Activated naive CD8-positive, alpha-beta T cell treated with anti-CD3 and anti-CD28 coated beads, Interleukin-2, amount 10 ng/mL, durations not matched to agents 7 days and 5 days (primary cell): ENCODE measurements around the gene CAMK2A. TPM values are rescaled to one million over a fixed set of nuclear protein-coding genes. Genes with fewer than 3 reads are reported as not detected.
"Not testable (repeated sequence)": the region's sequence is repeated elsewhere in the genome, so short reads cannot be mapped to it uniquely, and the experiment has no call there.

Experiments
- ATAC-seq: fragments of 150-1000 bp; cut with Tn5 transposase; one replicate; pipeline ENCODE4 v1.10.0; 2021; ENCODE audit warnings: low read depth, moderate library complexity
- POLR2A ChIA-PET: fragments of 350-600 bp; sonication (Branson Sonifier 250); formaldehyde crosslinking; loops from one replicate; lab custom pipeline; 2021; ENCODE audit warnings: antibody characterized with exemption; lab: Charles Lee
- DNase-seq: peaks from one replicate; pipeline ENCODE4 v3.0.0; 2021
- H3K27ac Mint-ChIP-seq: one replicate; pipeline ENCODE4 v1.8.0; 2022; ENCODE audit warnings: mild to moderate bottlenecking, mixed read lengths
- H3K27me3 Mint-ChIP-seq: one replicate; pipeline ENCODE4 v1.8.0; 2022; ENCODE audit warnings: mild to moderate bottlenecking, moderate library complexity, mixed read lengths
- H3K36me3 Mint-ChIP-seq: one replicate; pipeline ENCODE4 v1.8.0; 2021; ENCODE audit warnings: mild to moderate bottlenecking, mixed read lengths
- H3K4me1 Mint-ChIP-seq: one replicate; pipeline ENCODE4 v1.8.0; 2021; ENCODE audit warnings: mixed read lengths
- H3K4me3 Mint-ChIP-seq: one replicate; pipeline ENCODE4 v1.8.0; 2022; ENCODE audit warnings: mild to moderate bottlenecking, moderate library complexity, mixed read lengths
- H3K9me3 Mint-ChIP-seq: one replicate; pipeline ENCODE4 v1.8.0; 2021; ENCODE audit warnings: mixed read lengths
- total RNA-seq, 2 experiments: library from RNA; stranded (reverse); gene quantifications; one replicate each; pipeline ENCODE4 v1.2.3, GENCODE V29; 2021

Gene CAMK2A
- total RNA-seq, 2 experiments from 2014 or later: not detected

- Mint-ChIP-seq H3K4me3 (no peak overlapping the region), H3K27ac (no peak overlapping the region), H3K27me3 (no peaks in the 10 kb centered on the region), H3K9me3 (no peaks in the 10 kb centered on the region), H3K36me3 (no peaks in the 10 kb centered on the region), H3K4me1 (peaks cover 2% of the 10 kb centered on the region)
- ATAC-seq (no peak), DNase-seq (no peak)
- POLR2A ChIA-PET: no interaction called here
Observed at GRCh38 chr5:150234576-150235499, 54.7 kb downstream of the CAMK2A start.

GRCh38 chr5:150233706-150234105 is 55.9 kb downstream of the CAMK2A start:
- ATAC-seq, H3K4me3 Mint-ChIP-seq, DNase-seq, H3K27ac Mint-ChIP-seq, H3K27me3 Mint-ChIP-seq, POLR2A ChIA-PET, H3K36me3 Mint-ChIP-seq, H3K9me3 Mint-ChIP-seq, H3K4me1 Mint-ChIP-seq: not testable (repeated sequence)

GRCh38 chr5:150230842-150231241 is 58.7 kb downstream of the CAMK2A start:
- Mint-ChIP-seq H3K27ac (no peak overlapping the region), H3K4me3 (no peak overlapping the region), H3K9me3 (no peaks in the 10 kb centered on the region), H3K36me3 (no peaks in the 10 kb centered on the region), H3K4me1 (no peaks in the 10 kb centered on the region), H3K27me3 (peaks cover 2% of the 10 kb centered on the region)
- DNase-seq (no peak), ATAC-seq (no peak)
- POLR2A ChIA-PET: no interaction called here

- H3K36me3 Mint-ChIP-seq: no peaks in the 10 kb centered on the region
- H3K4me1 Mint-ChIP-seq: no peaks in the 10 kb centered on the region
- no peak overlapping the region for H3K27ac Mint-ChIP-seq
- ATAC-seq: no peak
- H3K9me3 Mint-ChIP-seq: no peaks in the 10 kb centered on the region
- POLR2A ChIA-PET: no interaction called here
- no peak overlapping the region for H3K4me3 Mint-ChIP-seq
- DNase-seq: no peak
- peaks cover 2% of the 10 kb centered on the region for H3K27me3 Mint-ChIP-seq
Observed at GRCh38 chr5:150229571-150229970, 60.0 kb downstream of the CAMK2A start.

GRCh38 chr5:150227606-150228273 is 61.8 kb downstream of the CAMK2A start:
- H3K4me1 Mint-ChIP-seq: no peaks in the 10 kb centered on the region
- H3K36me3 Mint-ChIP-seq: no peaks in the 10 kb centered on the region
- peaks cover 2% of the 10 kb centered on the region for H3K27me3 Mint-ChIP-seq
- H3K27ac Mint-ChIP-seq: no peak overlapping the region
- no peak for ATAC-seq
- no peak overlapping the region for H3K4me3 Mint-ChIP-seq
- POLR2A ChIA-PET: no interaction called here
- DNase-seq: no peak
- no peaks in the 10 kb centered on the region for H3K9me3 Mint-ChIP-seq

- no peak for ATAC-seq
- no peak overlapping the region for H3K4me3 Mint-ChIP-seq
- no peaks in the 10 kb centered on the region for H3K4me1 Mint-ChIP-seq
- H3K27ac Mint-ChIP-seq: no peak overlapping the region
- DNase-seq: no peak
- no peaks in the 10 kb centered on the region for H3K36me3 Mint-ChIP-seq
- POLR2A ChIA-PET: no interaction called here
- peaks cover 2% of the 10 kb centered on the region for H3K27me3 Mint-ChIP-seq
- no peaks in the 10 kb centered on the region for H3K9me3 Mint-ChIP-seq
Observed at GRCh38 chr5:150227036-150227435, 62.5 kb downstream of the CAMK2A start.

GRCh38 chr5:150224483-150225027 is 65.0 kb downstream of the CAMK2A start:
- DNase-seq (no peak), ATAC-seq (no peak)
- Mint-ChIP-seq H3K4me3 (no peak overlapping the region), H3K36me3 (no peaks in the 10 kb centered on the region), H3K27me3 (peaks cover 2% of the 10 kb centered on the region), H3K27ac (no peak overlapping the region), H3K9me3 (no peaks in the 10 kb centered on the region), H3K4me1 (no peaks in the 10 kb centered on the region)
- POLR2A ChIA-PET: no interaction called here

GRCh38 chr5:150223474-150223873 is 66.1 kb downstream of the CAMK2A start:
- Mint-ChIP-seq H3K4me3 (no peak overlapping the region), H3K36me3 (no peaks in the 10 kb centered on the region), H3K27ac (no peak overlapping the region), H3K4me1 (no peaks in the 10 kb centered on the region), H3K9me3 (no peaks in the 10 kb centered on the region), H3K27me3 (no peaks in the 10 kb centered on the region)
- POLR2A ChIA-PET: no interaction called here
- ATAC-seq (no peak), DNase-seq (no peak)

- H3K4me1 Mint-ChIP-seq: no peaks in the 10 kb centered on the region
- H3K27ac Mint-ChIP-seq: no peak overlapping the region
- POLR2A ChIA-PET: no interaction called here
- H3K9me3 Mint-ChIP-seq: no peaks in the 10 kb centered on the region
- no peaks in the 10 kb centered on the region for H3K27me3 Mint-ChIP-seq
- H3K4me3 Mint-ChIP-seq: no peak overlapping the region
- H3K36me3 Mint-ChIP-seq: no peaks in the 10 kb centered on the region
- ATAC-seq: no peak
- DNase-seq: no peak
Observed at GRCh38 chr5:150222906-150223305, 66.7 kb downstream of the CAMK2A start.

- H3K9me3 Mint-ChIP-seq: no peaks in the 10 kb centered on the region
- H3K27me3 Mint-ChIP-seq: peaks cover 8% of the 10 kb centered on the region
- no peaks in the 10 kb centered on the region for H3K36me3 Mint-ChIP-seq
- no peak overlapping the region for H3K27ac Mint-ChIP-seq
- no peak for DNase-seq
- POLR2A ChIA-PET: no interaction called here
- ATAC-seq: no peak
- no peak overlapping the region for H3K4me3 Mint-ChIP-seq
- no peaks in the 10 kb centered on the region for H3K4me1 Mint-ChIP-seq
Observed at GRCh38 chr5:150221471-150221870, 68.1 kb downstream of the CAMK2A start.

- POLR2A ChIA-PET: no interaction called here
- H3K4me1 Mint-ChIP-seq: no peaks in the 10 kb centered on the region
- DNase-seq (no peak), ATAC-seq (no peak)
- peaks cover 19% of the 10 kb centered on the region for H3K27me3 Mint-ChIP-seq
- H3K36me3 Mint-ChIP-seq: no peaks in the 10 kb centered on the region
- H3K27ac Mint-ChIP-seq: no peak overlapping the region
- H3K9me3 Mint-ChIP-seq: no peaks in the 10 kb centered on the region
- no peak overlapping the region for H3K4me3 Mint-ChIP-seq
Observed at GRCh38 chr5:150219861-150220260, 69.7 kb downstream of the CAMK2A start.

GRCh38 chr5:150219142-150219541 is 70.4 kb downstream of the CAMK2A start:
- peaks cover 23% of the 10 kb centered on the region for H3K27me3 Mint-ChIP-seq
- no peaks in the 10 kb centered on the region for H3K9me3 Mint-ChIP-seq
- H3K36me3 Mint-ChIP-seq: no peaks in the 10 kb centered on the region
- no peak for ATAC-seq
- no peak overlapping the region for H3K27ac Mint-ChIP-seq
- POLR2A ChIA-PET: no interaction called here
- no peak overlapping the region for H3K4me3 Mint-ChIP-seq
- DNase-seq: no peak
- H3K4me1 Mint-ChIP-seq: no peaks in the 10 kb centered on the region

GRCh38 chr5:150218693-150219035 is 70.9 kb downstream of the CAMK2A start:
- POLR2A ChIA-PET: interaction anchor here (0.9 kb wide), 1 partner anchor 12 kb away, joined by 3 read pairs; no protein-coding TSS in a partner anchor
- DNase-seq (no peak), ATAC-seq (no peak)
- Mint-ChIP-seq H3K36me3 (no peaks in the 10 kb centered on the region), H3K9me3 (no peaks in the 10 kb centered on the region), H3K27ac (no peak overlapping the region), H3K4me1 (no peaks in the 10 kb centered on the region), H3K27me3 (peaks cover 23% of the 10 kb centered on the region), H3K4me3 (no peak overlapping the region)
